HCT116 (cell line): ENCODE results near the gene P4HA1. TPM values are rescaled to one million over a fixed set of nuclear protein-coding genes. Genes with fewer than 3 reads are reported as not detected.

ENCODE experiments used
- ATAC-seq: fragments of 200-7000 bp; cut with Tn5 transposase; 2 replicates; pipeline ENCODE4 v1.9.1; 2020; ENCODE audit warnings: mild to moderate bottlenecking, moderate library complexity
- BruUV-seq: library from RNA; stranded (reverse); fragments of 400-500 nt; replicated peaks from 2 replicates; lab custom pipeline; 2021; lab: Mats Ljungman, UMichigan
- CTCF ChIA-PET: fragments of 300-600 bp; sonication (Branson Sonifier 250); formaldehyde crosslinking; loops from one replicate; lab custom pipeline; 2021; ENCODE audit warnings: antibody characterized with exemption; lab: Charles Lee
- POLR2A ChIA-PET: fragments of 300-600, 350-600 bp; sonication (Branson Sonifier 250); formaldehyde crosslinking; loops from one replicate; lab custom pipeline; 2021; ENCODE audit warnings: antibody characterized with exemption; lab: Charles Lee
- RAD21 ChIA-PET, 2 experiments: fragments of 300-600 bp; sonication (Branson Sonifier 250); formaldehyde crosslinking; loops; one replicate each; lab custom pipeline; 2023; ENCODE audit warnings: low total read pairs in 2 of 2; ENCODE audit not compliant: uncharacterized antibody in 2 of 2, unreplicated experiment in 2 of 2, low non-redundant PET in 1 of 2; lab: Charles Lee
- DNase-seq: peaks from one replicate; pipeline ENCODE4 v3.0.0-alpha.2; 2010; ENCODE audit warnings: low read depth, low spot score
- H2AFZ ChIP-seq: fragments of 200-600 bp; shearing (Covaris generic), sonication (generic); 2 replicates; pipeline ENCODE4 v1.6.1; 2017; ENCODE audit warnings: low read depth, mixed run types, mixed read lengths, antibody characterized with exemption, low read length; ENCODE audit not compliant: poor library complexity, severe bottlenecking
- H3K27ac ChIP-seq: 2 replicates; pipeline ENCODE4 v1.5.1; 2012; ENCODE audit warnings: low read depth, low read length
- H3K27me3 ChIP-seq: fragments of 200-600 bp; sonication (generic); 2 replicates; pipeline ENCODE4 v1.6.1; 2016; ENCODE audit warnings: mixed run types, low read length, mixed read lengths; ENCODE audit not compliant: insufficient read depth
- H3K36me3 ChIP-seq, 2 experiments: fragments of 200-500 bp in 1 of 2; fragments of 200-600 bp in 1 of 2; sonication (Bioruptor generic) in 1 of 2; sonication (generic) in 1 of 2; 2 replicates each; pipeline versions ENCODE4 v1.5.1 to v1.6.1; 2014 to 2016; ENCODE audit warnings: low read length in 2 of 2, inconsistent platforms in 1 of 2, mixed read lengths in 1 of 2, mixed run types in 1 of 2; ENCODE audit not compliant: insufficient read depth in 2 of 2, control insufficient read depth in 1 of 2
- H3K4me1 ChIP-seq, 2 experiments: fragments of 200-600 bp in 1 of 2; sonication (generic) in 1 of 2; 2 replicates each; pipeline versions ENCODE4 v1.5.1 to v1.6.1; 2012 to 2017; ENCODE audit warnings: low read length in 2 of 2, inconsistent platforms in 1 of 2, mild to moderate bottlenecking in 1 of 2, mixed read lengths in 1 of 2, mixed run types in 1 of 2, moderate library complexity in 1 of 2; ENCODE audit not compliant: insufficient read depth in 2 of 2, control insufficient read depth in 1 of 2
- H3K4me2 ChIP-seq: fragments of 200-600 bp; sonication (generic); 2 replicates; pipeline ENCODE4 v1.6.1; 2017; ENCODE audit warnings: mixed run types, low read length, mixed read lengths
- H3K4me3 ChIP-seq, 2 experiments: fragments of 200-600 bp in 1 of 2; sonication (generic) in 1 of 2; replicated peaks in 1 of 2; 2 replicates each; pipeline ENCODE4 v1.5.1; 2011 to 2016; ENCODE audit warnings: low read length in 2 of 2, control low read depth in 1 of 2, low read depth in 1 of 2, mild to moderate bottlenecking in 1 of 2, mixed read lengths in 1 of 2, mixed run types in 1 of 2
- H3K79me2 ChIP-seq: fragments of 200-600 bp; sonication (generic); 2 replicates; pipeline ENCODE4 v1.6.1; 2017; ENCODE audit warnings: mild to moderate bottlenecking, mixed run types, low read length, moderate library complexity, mixed read lengths; ENCODE audit not compliant: insufficient read depth
- H3K9ac ChIP-seq: fragments of 200-600 bp; sonication (generic); 2 replicates; pipeline ENCODE4 v1.6.1; 2016; ENCODE audit warnings: low read length, mixed read lengths
- H3K9me2 ChIP-seq: fragments of 200-600 bp; sonication (generic), shearing (Covaris generic); 2 replicates; pipeline ENCODE4 v1.6.1; 2017; ENCODE audit warnings: mixed run types, mild to moderate bottlenecking, moderate library complexity; ENCODE audit not compliant: insufficient read depth
- H3K9me3 ChIP-seq, 2 experiments: fragments of 200-500 bp in 1 of 2; fragments of 200-600 bp in 1 of 2; sonication (Bioruptor generic) in 1 of 2; sonication (generic) in 1 of 2; 2 replicates each; pipeline ENCODE4 v1.6.1; 2014 to 2017; ENCODE audit warnings: low read length in 2 of 2, mixed read lengths in 2 of 2, inconsistent platforms in 1 of 2, low read depth in 1 of 2, mild to moderate bottlenecking in 1 of 2, mixed run types in 1 of 2, moderate library complexity in 1 of 2; ENCODE audit not compliant: control insufficient read depth in 1 of 2, insufficient read depth in 1 of 2
- H4K20me1 ChIP-seq: fragments of 200-600 bp; sonication (generic), shearing (Covaris generic); 2 replicates; pipeline ENCODE4 v1.6.1; 2017; ENCODE audit warnings: mixed run types, mild to moderate bottlenecking, moderate library complexity; ENCODE audit not compliant: insufficient read depth
- ATF3 ChIP-seq: IDR thresholded peaks from 2 replicates; pipeline ENCODE4 v1.6.1; 2012
- CBX3 ChIP-seq: IDR thresholded peaks from 2 replicates; pipeline ENCODE4 v1.6.1; 2012; ENCODE audit warnings: low read depth
- EGR1 ChIP-seq: IDR thresholded peaks from 2 replicates; pipeline ENCODE4 v1.6.1; 2012; ENCODE audit warnings: low read depth
- ELF1 ChIP-seq: IDR thresholded peaks from 2 replicates; pipeline ENCODE4 v1.6.1; 2012; ENCODE audit warnings: low read depth, borderline replicate concordance
- EZH2 ChIP-seq: fragments of 200-600 bp; sonication (generic); IDR thresholded peaks from 2 replicates; pipeline ENCODE4 v1.6.1; 2017; ENCODE audit warnings: antibody characterized with exemption, mixed run types
- JUND ChIP-seq: IDR thresholded peaks from 2 replicates; pipeline ENCODE4 v1.6.1; 2012
- POLR2A ChIP-seq: IDR thresholded peaks from 2 replicates; pipeline ENCODE4 v1.7.0; 2011; ENCODE audit warnings: borderline replicate concordance; ENCODE audit not compliant: insufficient read depth, insufficient read length; ENCODE audit errors: extremely low read depth
- POLR2AphosphoS5 ChIP-seq: IDR thresholded peaks from 2 replicates; pipeline ENCODE4 v1.6.1; 2011; ENCODE audit warnings: mild to moderate bottlenecking, low read depth, low read length, moderate library complexity
- ZFX ChIP-seq: fragments of 450-650 bp; IDR thresholded peaks from 2 replicates; pipeline ENCODE4 v1.6.1; 2017
- ZNF274 ChIP-seq: fragments of 200-500 bp; sonication (Bioruptor generic); IDR thresholded peaks from 2 replicates; pipeline ENCODE4 v1.6.1; 2014; ENCODE audit warnings: mild to moderate bottlenecking, low read depth, low read length, inconsistent platforms
- intact Hi-C: fragments of 100-400 bp; cut with micrococcal nuclease; formaldehyde crosslinking; loops from 2 replicates; pipeline ENCODE4 v1.10.0; 2022
- total RNA-seq: library from RNA; stranded (reverse); gene quantifications from one replicate; pipeline ENCODE4 v1.2.1, GENCODE V29; 2021; ENCODE audit not compliant: unreplicated experiment
- TF ChIP-seq, protein P1 (sequence below): IDR thresholded peaks from 2 replicates; pipeline ENCODE4 v1.6.1; 2012; ENCODE audit warnings: low read depth

Gene P4HA1
- total RNA-seq, 1 experiment from 2014 or later, result 49.7 TPM

DNA sequence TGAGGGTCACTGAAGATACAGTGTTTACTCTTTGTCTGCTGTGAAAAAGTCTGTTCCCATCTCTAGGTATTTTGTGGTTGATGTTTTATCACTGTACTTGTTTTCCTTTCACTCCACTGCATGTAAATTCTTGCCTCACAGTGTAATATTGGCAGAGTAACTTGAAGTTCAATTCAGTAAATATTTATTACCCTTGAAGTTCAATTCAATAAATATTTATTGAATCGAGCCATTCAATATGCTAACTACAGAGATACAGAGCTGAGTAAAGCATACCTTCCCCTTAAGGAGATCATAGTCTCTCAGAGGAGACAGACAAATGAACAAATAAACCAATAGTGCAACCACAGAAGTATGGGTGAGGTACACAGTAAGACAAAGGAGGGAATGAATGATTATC, 22.8 kb upstream of the P4HA1 start:
- H3K79me2 ChIP-seq, result no peaks in the 10 kb centered on the region
- no peak overlapping the region for H2AFZ ChIP-seq
- TF ChIP-seq JUND, result no peak
- TF ChIP-seq, protein P1, sequence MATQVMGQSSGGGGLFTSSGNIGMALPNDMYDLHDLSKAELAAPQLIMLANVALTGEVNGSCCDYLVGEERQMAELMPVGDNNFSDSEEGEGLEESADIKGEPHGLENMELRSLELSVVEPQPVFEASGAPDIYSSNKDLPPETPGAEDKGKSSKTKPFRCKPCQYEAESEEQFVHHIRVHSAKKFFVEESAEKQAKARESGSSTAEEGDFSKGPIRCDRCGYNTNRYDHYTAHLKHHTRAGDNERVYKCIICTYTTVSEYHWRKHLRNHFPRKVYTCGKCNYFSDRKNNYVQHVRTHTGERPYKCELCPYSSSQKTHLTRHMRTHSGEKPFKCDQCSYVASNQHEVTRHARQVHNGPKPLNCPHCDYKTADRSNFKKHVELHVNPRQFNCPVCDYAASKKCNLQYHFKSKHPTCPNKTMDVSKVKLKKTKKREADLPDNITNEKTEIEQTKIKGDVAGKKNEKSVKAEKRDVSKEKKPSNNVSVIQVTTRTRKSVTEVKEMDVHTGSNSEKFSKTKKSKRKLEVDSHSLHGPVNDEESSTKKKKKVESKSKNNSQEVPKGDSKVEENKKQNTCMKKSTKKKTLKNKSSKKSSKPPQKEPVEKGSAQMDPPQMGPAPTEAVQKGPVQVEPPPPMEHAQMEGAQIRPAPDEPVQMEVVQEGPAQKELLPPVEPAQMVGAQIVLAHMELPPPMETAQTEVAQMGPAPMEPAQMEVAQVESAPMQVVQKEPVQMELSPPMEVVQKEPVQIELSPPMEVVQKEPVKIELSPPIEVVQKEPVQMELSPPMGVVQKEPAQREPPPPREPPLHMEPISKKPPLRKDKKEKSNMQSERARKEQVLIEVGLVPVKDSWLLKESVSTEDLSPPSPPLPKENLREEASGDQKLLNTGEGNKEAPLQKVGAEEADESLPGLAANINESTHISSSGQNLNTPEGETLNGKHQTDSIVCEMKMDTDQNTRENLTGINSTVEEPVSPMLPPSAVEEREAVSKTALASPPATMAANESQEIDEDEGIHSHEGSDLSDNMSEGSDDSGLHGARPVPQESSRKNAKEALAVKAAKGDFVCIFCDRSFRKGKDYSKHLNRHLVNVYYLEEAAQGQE, result no peak
- TF ChIP-seq ZNF274, result no peak
- TF ChIP-seq POLR2A, result no peak
- TF ChIP-seq EZH2, result no peak
- TF ChIP-seq ELF1, result no peak
- TF ChIP-seq ZFX, result no peak
- TF ChIP-seq CBX3, result no peak
- TF ChIP-seq POLR2AphosphoS5, result no peak
- TF ChIP-seq ATF3, result no peak
- no peak for TF ChIP-seq EGR1
- TF ChIP-seq, all 23 proteins: peak for 0
- Histone ChIP-seq H3K27ac (no peak overlapping the region), H3K27me3 (no peaks in the 10 kb centered on the region), H3K9me2 (no peaks in the 10 kb centered on the region), H3K4me1 (peaks cover 15 to 34% of the 10 kb centered on the region in 2 experiments), H3K4me3 (no peak overlapping the region), H3K4me2 (no peak overlapping the region), H3K9ac (no peak overlapping the region), H4K20me1 (no peaks in the 10 kb centered on the region), H3K9me3 (no peaks in the 10 kb centered on the region), H3K36me3 (no peaks in the 10 kb centered on the region)
- ChIA-PET POLR2A (no interaction called here), RAD21 (no interaction called here), CTCF (no interaction called here)
- intact Hi-C loops, result no loop called here
- no peak for ATAC-seq
- BruUV-seq, result no TSS peak
- no peak for DNase-seq
